ENCODE results near the gene AAGAB.
A peak's percentile ranks its signal among the peaks of the same experiment; 100 is the strongest.
"Not testable (repeated sequence)": the region's sequence is repeated elsewhere in the genome, so short reads cannot be mapped to it uniquely, and the experiment has no call there.

AAGAB gene

GRCh38 chr15:67253101-67253500 lies 1.4 kb downstream of the AAGAB start:
- DNase-seq: no peak

- DNase-seq: no peak
These were observed 3.1 kb downstream of the AAGAB start for GRCh38 chr15:67251318-67251717.

GRCh38 chr15:67249830-67250229 lies 4.6 kb downstream of the AAGAB start:
- DNase-seq: no peak

GRCh38 chr15:67248011-67248505 lies 6.4 kb downstream of the AAGAB start:
- no peak for DNase-seq

GRCh38 chr15:67246606-67247005 lies 7.9 kb downstream of the AAGAB start:
- DNase-seq: not testable (repeated sequence)

- no peak for DNase-seq
These were observed 9.4 kb downstream of the AAGAB start for GRCh38 chr15:67244971-67245478.

GRCh38 chr15:67242708-67243111 lies 11.8 kb downstream of the AAGAB start:
- DNase-seq: no peak

- no peak for DNase-seq
These were observed 13.2 kb downstream of the AAGAB start for GRCh38 chr15:67241132-67241855.

- peak in 1 of 2 donors; percentile 5 for DNase-seq
These were observed 14.0 kb downstream of the AAGAB start for GRCh38 chr15:67240235-67241131.

GRCh38 chr15:67232591-67232990 lies 21.9 kb downstream of the AAGAB start:
- no peak for DNase-seq

- no peak for DNase-seq
These were observed 24.0 kb downstream of the AAGAB start for GRCh38 chr15:67230504-67230903.

GRCh38 chr15:67228286-67228685 lies 26.2 kb downstream of the AAGAB start:
- DNase-seq: no peak

- DNase-seq: no peak
These were observed 26.6 kb downstream of the AAGAB start for GRCh38 chr15:67227846-67228245.

GRCh38 chr15:67227431-67227830 lies 27.0 kb downstream of the AAGAB start:
- no peak for DNase-seq

GRCh38 chr15:67225336-67225735 lies 29.1 kb downstream of the AAGAB start:
- DNase-seq: no peak

- no peak for DNase-seq
These were observed 29.6 kb downstream of the AAGAB start for GRCh38 chr15:67224889-67225288.

- DNase-seq: no peak
These were observed 35.2 kb downstream of the AAGAB start for GRCh38 chr15:67219288-67219687.

GRCh38 chr15:67218428-67218827 lies 36.0 kb downstream of the AAGAB start:
- DNase-seq: no peak

GRCh38 chr15:67216859-67217258 lies 37.6 kb downstream of the AAGAB start:
- no peak for DNase-seq

GRCh38 chr15:67215102-67215501 lies 39.4 kb downstream of the AAGAB start:
- DNase-seq: no peak

GRCh38 chr15:67212684-67213367 lies 41.6 kb downstream of the AAGAB start:
- no peak for DNase-seq

- DNase-seq: no peak
These were observed 43.8 kb downstream of the AAGAB start for GRCh38 chr15:67210555-67211168.

- no peak for DNase-seq
These were observed 46.1 kb downstream of the AAGAB start for GRCh38 chr15:67208396-67208795.
